WTC11 (cell line): ENCODE measurements around the gene SLC44A5. TPM values are rescaled to one million over a fixed set of nuclear protein-coding genes. Genes with fewer than 3 reads are reported as not detected.

Experiments used
- ATAC-seq: fragments of 200-7000 bp; cut with Tn5 transposase; 2 replicates; pipeline ENCODE4 v1.10.0; 2021; ENCODE audit warnings: mild to moderate bottlenecking, moderate library complexity
- CTCF ChIA-PET: fragments of 300-600 bp; sonication (Branson Sonifier 250); formaldehyde crosslinking; loops from one replicate; lab custom pipeline; 2021; ENCODE audit warnings: antibody characterized with exemption; lab: Charles Lee
- POLR2A ChIA-PET: fragments of 350-600 bp; sonication (Branson Sonifier 250); formaldehyde crosslinking; loops from one replicate; lab custom pipeline; 2021; ENCODE audit warnings: antibody characterized with exemption; lab: Charles Lee
- DNase-seq: peaks from one replicate; pipeline ENCODE4 v3.0.0; 2021; ENCODE audit warnings: low spot score
- H3K27ac Mint-ChIP-seq: 2 replicates; pipeline ENCODE4 v1.8.0; 2021; ENCODE audit warnings: mixed read lengths
- H3K27me3 Mint-ChIP-seq: 2 replicates; pipeline ENCODE4 v1.8.0; 2021; ENCODE audit warnings: low read depth, mild to moderate bottlenecking, moderate library complexity, mixed read lengths
- H3K36me3 Mint-ChIP-seq: 2 replicates; pipeline ENCODE4 v1.8.0; 2021; ENCODE audit warnings: mixed read lengths
- H3K4me1 Mint-ChIP-seq: 2 replicates; pipeline ENCODE4 v1.8.0; 2022; ENCODE audit warnings: mixed read lengths
- H3K4me3 Mint-ChIP-seq: 2 replicates; pipeline ENCODE4 v1.8.0; 2021; ENCODE audit warnings: mild to moderate bottlenecking, moderate library complexity, mixed read lengths
- H3K9me3 Mint-ChIP-seq: 2 replicates; pipeline ENCODE4 v1.8.0; 2021; ENCODE audit warnings: mixed read lengths
- ATF2 ChIP-seq: sonication (generic); formaldehyde crosslinking; IDR thresholded peaks from 2 replicates; pipeline ENCODE4 v1.8.1; 2022; ENCODE audit warnings: low read depth, missing genetic modification reagents, borderline replicate concordance
- ATF3 ChIP-seq: sonication (generic); formaldehyde crosslinking; conservative IDR thresholded peaks from 2 replicates; pipeline ENCODE4 v1.8.1; 2022; ENCODE audit warnings: mild to moderate bottlenecking, missing genetic modification reagents
- ATF6 ChIP-seq: sonication (generic); formaldehyde crosslinking; IDR thresholded peaks from 2 replicates; pipeline ENCODE4 v1.8.1; 2023; ENCODE audit warnings: mild to moderate bottlenecking, missing genetic modification reagents
- CBFB ChIP-seq: sonication (generic); formaldehyde crosslinking; IDR thresholded peaks from 2 replicates; pipeline ENCODE4 v1.8.1; 2022; ENCODE audit warnings: mild to moderate bottlenecking, low read depth, missing genetic modification reagents
- CREB1 ChIP-seq: sonication (generic); formaldehyde crosslinking; IDR thresholded peaks from 2 replicates; pipeline ENCODE4 v1.8.0; 2023; ENCODE audit warnings: mild to moderate bottlenecking, missing genetic modification reagents
- CREM ChIP-seq: sonication (generic); formaldehyde crosslinking; IDR thresholded peaks from 2 replicates; pipeline ENCODE4 v1.8.1; 2022; ENCODE audit warnings: mild to moderate bottlenecking, missing genetic modification reagents, moderate library complexity
- EMX1 ChIP-seq: fragments of 250-450 bp; sonication (Bioruptor Pico); IDR thresholded peaks from 2 replicates; pipeline ENCODE4 v1.8.0; 2021; ENCODE audit warnings: mild to moderate bottlenecking
- ESRRA ChIP-seq: sonication (generic); formaldehyde crosslinking; IDR thresholded peaks from 2 replicates; pipeline ENCODE4 v1.8.1; 2022; ENCODE audit warnings: mild to moderate bottlenecking, missing genetic modification reagents, borderline replicate concordance
- IRF2 ChIP-seq: sonication (generic); formaldehyde crosslinking; IDR thresholded peaks from 2 replicates; pipeline ENCODE4 v1.8.0; 2022; ENCODE audit warnings: low read depth, missing genetic modification reagents, borderline replicate concordance
- KAT7 ChIP-seq: sonication (generic); formaldehyde crosslinking; IDR thresholded peaks from 2 replicates; pipeline ENCODE4 v1.8.1; 2023; ENCODE audit warnings: missing genetic modification reagents, mild to moderate bottlenecking, borderline replicate concordance
- MYBL2 ChIP-seq: sonication (generic); formaldehyde crosslinking; IDR thresholded peaks from 2 replicates; pipeline ENCODE4 v1.8.1; 2023; ENCODE audit warnings: mild to moderate bottlenecking, moderate library complexity, missing genetic modification reagents
- NFATC4 ChIP-seq: fragments of 250-450 bp; sonication (Bioruptor Pico); IDR thresholded peaks from 2 replicates; pipeline ENCODE4 v1.9.0; 2021; ENCODE audit warnings: mild to moderate bottlenecking
- NFYB ChIP-seq: sonication (generic); formaldehyde crosslinking; conservative IDR thresholded peaks from 2 replicates; pipeline ENCODE4 v1.8.0; 2022; ENCODE audit warnings: low read depth, missing genetic modification reagents
- PRDM15 ChIP-seq: sonication (generic); formaldehyde crosslinking; IDR thresholded peaks from 2 replicates; pipeline ENCODE4 v1.8.0; 2022; ENCODE audit warnings: missing genetic modification reagents
- ZNF219 ChIP-seq: sonication (generic); formaldehyde crosslinking; IDR thresholded peaks from 2 replicates; pipeline ENCODE4 v1.8.0; 2023; ENCODE audit warnings: missing genetic modification reagents, mild to moderate bottlenecking, borderline replicate concordance
- ZNF281 ChIP-seq: sonication (generic); formaldehyde crosslinking; IDR thresholded peaks from 2 replicates; pipeline ENCODE4 v1.8.0; 2023; ENCODE audit warnings: mild to moderate bottlenecking, missing genetic modification reagents
- ZSCAN18 ChIP-seq: fragments of 250-450 bp; sonication (Bioruptor Pico); IDR thresholded peaks from 2 replicates; pipeline ENCODE4 v2.1.2; 2022; ENCODE audit warnings: mild to moderate bottlenecking, moderate library complexity
- total RNA-seq: library from RNA; stranded (reverse); gene quantifications from 3 replicates; pipeline ENCODE4 v1.2.3, GENCODE V29; 2021

SLC44A5 gene
- total RNA-seq, 1 experiment from 2014 or later = 1.8 TPM

GRCh38 chr1:75312620-75313019 lies 298.3 kb downstream of the SLC44A5 start:
- DNase-seq (no peak), ATAC-seq (no peak)
- no peaks in the 10 kb centered on the region for H3K27me3 Mint-ChIP-seq
- H3K27ac Mint-ChIP-seq = no peak overlapping the region
- H3K36me3 Mint-ChIP-seq = no peaks in the 10 kb centered on the region
- TF ChIP-seq ZNF281 (no peak), ZNF219 (CRISPR knock-in tag) (no peak), ZSCAN18 (CRISPR knock-in tag) (no peak), CBFB (no peak), ESRRA (CRISPR knock-in tag) (no peak), MYBL2 (CRISPR knock-in tag) (no peak), ATF6 (CRISPR knock-in tag) (no peak), KAT7 (no peak)
- H3K9me3 Mint-ChIP-seq = no peaks in the 10 kb centered on the region
- ChIA-PET POLR2A (no interaction called here), CTCF (no interaction called here)
- H3K4me1 Mint-ChIP-seq = peaks cover 9% of the 10 kb centered on the region
- no peak overlapping the region for H3K4me3 Mint-ChIP-seq

GRCh38 chr1:75310067-75310466 lies 300.8 kb downstream of the SLC44A5 start:
- Mint-ChIP-seq H3K4me3 (no peak overlapping the region), H3K4me1 (peaks cover 9% of the 10 kb centered on the region), H3K27ac (no peak overlapping the region), H3K36me3 (no peaks in the 10 kb centered on the region), H3K27me3 (no peaks in the 10 kb centered on the region), H3K9me3 (no peaks in the 10 kb centered on the region)
- CTCF ChIA-PET = interaction anchor here (0.7 to 1.2 kb wide), 3 partner anchors 44 to 575 kb away, joined by 3 to 4 read pairs (median 4); no protein-coding TSS in a partner anchor
- no peak for TF ChIP-seq IRF2 (CRISPR knock-in tag)
- no peak for TF ChIP-seq ATF3 (CRISPR knock-in tag)
- no peak for TF ChIP-seq ATF2 (CRISPR knock-in tag)
- POLR2A ChIA-PET = no interaction called here
- no peak for DNase-seq
- ATAC-seq = peak; percentile 36; the same call in 1 of the 2 replicates

GRCh38 chr1:75308365-75308764 lies 302.5 kb downstream of the SLC44A5 start:
- no peaks in the 10 kb centered on the region for H3K27me3 Mint-ChIP-seq
- H3K36me3 Mint-ChIP-seq = no peaks in the 10 kb centered on the region
- no peak for ATAC-seq
- no peaks in the 10 kb centered on the region for H3K9me3 Mint-ChIP-seq
- DNase-seq = no peak
- peaks cover 9% of the 10 kb centered on the region for H3K4me1 Mint-ChIP-seq
- H3K27ac Mint-ChIP-seq = no peak overlapping the region
- ChIA-PET POLR2A (no interaction called here), CTCF (no interaction called here)
- no peak overlapping the region for H3K4me3 Mint-ChIP-seq
- TF ChIP-seq ZSCAN18 (CRISPR knock-in tag) = no peak
- no peak for TF ChIP-seq PRDM15 (CRISPR knock-in tag)
- no peak for TF ChIP-seq EMX1 (CRISPR knock-in tag)
- no peak for TF ChIP-seq ZNF219 (CRISPR knock-in tag)
- no peak for TF ChIP-seq NFATC4
- no peak for TF ChIP-seq CREB1 (CRISPR knock-in tag)
- TF ChIP-seq NFYB (CRISPR knock-in tag) = no peak
- no peak for TF ChIP-seq CREM (CRISPR knock-in tag)
